Sigmoid colon (tissue), 4 donors: Measurements from ENCODE around the gene GRID2.

Source experiments
- EP300 ChIP-seq, 4 donors: sonication (generic); formaldehyde crosslinking; IDR thresholded peaks; one replicate each; pipeline ENCODE4 v1.6.1; 2017; ENCODE audit warnings: antibody characterized with exemption in 4 of 4
- POLR2A ChIP-seq, 2 donors: fragments of 450-650 bp; IDR thresholded peaks; one replicate each; pipeline ENCODE4 v1.6.1; 2016; ENCODE audit warnings: antibody characterized with exemption in 2 of 2, mild to moderate bottlenecking in 2 of 2, moderate library complexity in 2 of 2
- POLR2AphosphoS5 ChIP-seq, 4 donors: sonication (generic); formaldehyde crosslinking; IDR thresholded peaks; one replicate each; pipeline ENCODE4 v1.6.1; 2017; ENCODE audit warnings: antibody characterized with exemption in 4 of 4
- TF ChIP-seq, protein P1 (sequence below), 4 experiments: fragments of 450-650 bp in 3 of 4; fragments of 200-600 bp in 1 of 4; IDR thresholded peaks; one replicate each; pipeline ENCODE4 v1.5.1; 2016 to 2019; ENCODE audit warnings: antibody characterized with exemption in 4 of 4, mild to moderate bottlenecking in 3 of 4, moderate library complexity in 2 of 4

DNA sequence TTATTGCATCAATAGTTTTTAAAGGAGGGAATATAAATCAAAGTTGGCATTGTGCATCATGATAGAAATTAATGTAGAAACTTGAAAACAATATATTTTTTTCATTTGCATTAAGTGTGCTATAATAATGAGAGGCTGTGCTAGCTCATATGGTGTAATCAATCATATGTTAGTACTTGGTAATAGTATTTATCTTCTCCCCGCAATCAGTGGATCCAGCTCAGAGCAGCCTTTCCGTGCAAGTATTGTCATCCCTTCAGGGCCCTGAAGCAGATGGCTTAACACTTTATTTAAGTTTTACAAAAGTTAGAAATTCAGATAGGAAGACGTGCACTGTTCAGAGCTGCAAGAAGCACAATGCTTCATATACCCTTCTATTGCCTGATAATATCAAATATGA, 908.5 kb downstream of the GRID2 start:
- TF ChIP-seq POLR2A (IDR thresholded peaks at IDR 0.05): no peak
- TF ChIP-seq, protein P1, sequence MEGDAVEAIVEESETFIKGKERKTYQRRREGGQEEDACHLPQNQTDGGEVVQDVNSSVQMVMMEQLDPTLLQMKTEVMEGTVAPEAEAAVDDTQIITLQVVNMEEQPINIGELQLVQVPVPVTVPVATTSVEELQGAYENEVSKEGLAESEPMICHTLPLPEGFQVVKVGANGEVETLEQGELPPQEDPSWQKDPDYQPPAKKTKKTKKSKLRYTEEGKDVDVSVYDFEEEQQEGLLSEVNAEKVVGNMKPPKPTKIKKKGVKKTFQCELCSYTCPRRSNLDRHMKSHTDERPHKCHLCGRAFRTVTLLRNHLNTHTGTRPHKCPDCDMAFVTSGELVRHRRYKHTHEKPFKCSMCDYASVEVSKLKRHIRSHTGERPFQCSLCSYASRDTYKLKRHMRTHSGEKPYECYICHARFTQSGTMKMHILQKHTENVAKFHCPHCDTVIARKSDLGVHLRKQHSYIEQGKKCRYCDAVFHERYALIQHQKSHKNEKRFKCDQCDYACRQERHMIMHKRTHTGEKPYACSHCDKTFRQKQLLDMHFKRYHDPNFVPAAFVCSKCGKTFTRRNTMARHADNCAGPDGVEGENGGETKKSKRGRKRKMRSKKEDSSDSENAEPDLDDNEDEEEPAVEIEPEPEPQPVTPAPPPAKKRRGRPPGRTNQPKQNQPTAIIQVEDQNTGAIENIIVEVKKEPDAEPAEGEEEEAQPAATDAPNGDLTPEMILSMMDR (IDR thresholded peaks at IDR 0.05): no peak
- no peak for TF ChIP-seq POLR2AphosphoS5 (IDR thresholded peaks at IDR 0.05)
- TF ChIP-seq EP300 (IDR thresholded peaks at IDR 0.05): no peak
